SK-N-SH treated with all-trans-retinoic acid at 6 μM for 48 hours (cell line): ENCODE measurements around the gene RASAL2.

Source experiments
- CREB5 ChIP-seq: fragments of 250-450 bp; sonication (Bioruptor Pico); IDR thresholded peaks from 2 replicates; pipeline ENCODE4 v1.5.1; 2020; ENCODE audit warnings: low read depth, mild to moderate bottlenecking, moderate library complexity
- CSRNP3 ChIP-seq: fragments of 250-450 bp; sonication (Bioruptor Pico); IDR thresholded peaks from 2 replicates; pipeline ENCODE4 v1.5.1; 2021; ENCODE audit warnings: mild to moderate bottlenecking, moderate library complexity
- ISL1 ChIP-seq: fragments of 250-450 bp; sonication (Bioruptor Pico); IDR thresholded peaks from 2 replicates; pipeline ENCODE4 v2.1.2; 2022; ENCODE audit warnings: mild to moderate bottlenecking, moderate library complexity
- SNAI2 ChIP-seq: fragments of 250-450 bp; sonication (Bioruptor Pico); IDR thresholded peaks from 2 replicates; pipeline ENCODE4 v1.5.0; 2020; ENCODE audit warnings: mild to moderate bottlenecking, moderate library complexity
- TCF4 ChIP-seq: fragments of 250-450 bp; sonication (Bioruptor Pico); IDR thresholded peaks from 2 replicates; pipeline ENCODE4 v1.8.0; 2021; ENCODE audit warnings: mild to moderate bottlenecking, moderate library complexity, borderline replicate concordance
- ZFP3 ChIP-seq: fragments of 250-450 bp; sonication (Bioruptor Pico); IDR thresholded peaks from 2 replicates; pipeline ENCODE4 v1.5.0; 2020; ENCODE audit warnings: mild to moderate bottlenecking, moderate library complexity
- TF ChIP-seq, protein P1 (sequence below): fragments of 250-450 bp; sonication (Bioruptor Pico); IDR thresholded peaks from 2 replicates; pipeline ENCODE4 v1.8.0; 2020; ENCODE audit warnings: mild to moderate bottlenecking, moderate library complexity, borderline replicate concordance

- no peak for TF ChIP-seq SNAI2
- TF ChIP-seq ISL1 (CRISPR knock-in tag): no peak
- TF ChIP-seq, protein P1, sequence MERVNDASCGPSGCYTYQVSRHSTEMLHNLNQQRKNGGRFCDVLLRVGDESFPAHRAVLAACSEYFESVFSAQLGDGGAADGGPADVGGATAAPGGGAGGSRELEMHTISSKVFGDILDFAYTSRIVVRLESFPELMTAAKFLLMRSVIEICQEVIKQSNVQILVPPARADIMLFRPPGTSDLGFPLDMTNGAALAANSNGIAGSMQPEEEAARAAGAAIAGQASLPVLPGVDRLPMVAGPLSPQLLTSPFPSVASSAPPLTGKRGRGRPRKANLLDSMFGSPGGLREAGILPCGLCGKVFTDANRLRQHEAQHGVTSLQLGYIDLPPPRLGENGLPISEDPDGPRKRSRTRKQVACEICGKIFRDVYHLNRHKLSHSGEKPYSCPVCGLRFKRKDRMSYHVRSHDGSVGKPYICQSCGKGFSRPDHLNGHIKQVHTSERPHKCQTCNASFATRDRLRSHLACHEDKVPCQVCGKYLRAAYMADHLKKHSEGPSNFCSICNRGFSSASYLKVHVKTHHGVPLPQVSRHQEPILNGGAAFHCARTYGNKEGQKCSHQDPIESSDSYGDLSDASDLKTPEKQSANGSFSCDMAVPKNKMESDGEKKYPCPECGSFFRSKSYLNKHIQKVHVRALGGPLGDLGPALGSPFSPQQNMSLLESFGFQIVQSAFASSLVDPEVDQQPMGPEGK: no peak
- TF ChIP-seq CSRNP3: no peak
- no peak for TF ChIP-seq ZFP3
- no peak for TF ChIP-seq TCF4 (CRISPR knock-in tag)
- no peak for TF ChIP-seq CREB5 (CRISPR knock-in tag)
Observed at GRCh38 chr1:178510155-178510554, 416.3 kb downstream of the RASAL2 start.
